Liver (tissue), 9 donors: Measurements from ENCODE around the gene HSPB9. TPM values are rescaled to one million over a fixed set of nuclear protein-coding genes. Genes with fewer than 3 reads are reported as not detected.
"Not testable (repeated sequence)": the region's sequence is repeated elsewhere in the genome, so short reads cannot be mapped to it uniquely, and the experiment has no call there.

Experiments
- DNase-seq: peaks from one replicate; pipeline ENCODE4 v3.0.0-alpha.2; 2017; ENCODE audit warnings: low spot score
- H3K27ac ChIP-seq, 2 donors: one replicate each; pipeline ENCODE4 v1.7.0; 2013; ENCODE audit warnings: inconsistent platforms in 2 of 2, low read length in 2 of 2, control low read depth in 1 of 2, low read depth in 1 of 2, mild to moderate bottlenecking in 1 of 2
- H3K27me3 ChIP-seq, 4 donors: one replicate each; pipeline versions ENCODE4 v1.6.1 to v1.7.0; 2013; ENCODE audit warnings: low read length in 3 of 4, inconsistent platforms in 1 of 4, mild to moderate bottlenecking in 1 of 4, moderate library complexity in 1 of 4; ENCODE audit not compliant: control insufficient read depth in 4 of 4, insufficient read depth in 4 of 4
- H3K36me3 ChIP-seq, 4 donors: one replicate each; pipeline versions ENCODE4 v1.6.1 to v1.7.0; 2013; ENCODE audit warnings: low read length in 3 of 4, mild to moderate bottlenecking in 3 of 4, low read depth in 1 of 4, moderate library complexity in 1 of 4; ENCODE audit not compliant: control insufficient read depth in 4 of 4, insufficient read depth in 3 of 4
- H3K4me1 ChIP-seq, 4 donors: one replicate each; pipeline versions ENCODE4 v1.6.1 to v1.7.0; 2013; ENCODE audit warnings: low read length in 3 of 4, mild to moderate bottlenecking in 3 of 4, moderate library complexity in 1 of 4; ENCODE audit not compliant: control insufficient read depth in 4 of 4, insufficient read depth in 4 of 4
- H3K4me3 ChIP-seq, 3 donors: one replicate each; pipeline versions ENCODE4 v1.6.1 to v1.7.0; 2013; ENCODE audit warnings: low read length in 3 of 3, control low read depth in 1 of 3, low read depth in 1 of 3, mild to moderate bottlenecking in 1 of 3
- H3K9ac ChIP-seq, 2 donors: one replicate each; pipeline ENCODE4 v1.7.0; 2013; ENCODE audit warnings: low read length in 2 of 2, mild to moderate bottlenecking in 2 of 2, moderate library complexity in 2 of 2, control low read depth in 1 of 2, low read depth in 1 of 2
- H3K9me3 ChIP-seq, 4 donors: one replicate each; pipeline versions ENCODE4 v1.6.1 to v1.7.0; 2013; ENCODE audit warnings: low read length in 3 of 4; ENCODE audit not compliant: control insufficient read depth in 4 of 4
- EGR1 ChIP-seq, 2 donors: IDR thresholded peaks; 2 replicates each; pipeline ENCODE4 v1.6.1; 2016 to 2018; ENCODE audit warnings: antibody characterized with exemption in 2 of 2, low read depth in 2 of 2
- FOXA1 ChIP-seq: IDR thresholded peaks from 2 replicates; pipeline ENCODE4 v1.6.1; 2016; ENCODE audit warnings: antibody characterized with exemption
- FOXA2 ChIP-seq: IDR thresholded peaks from 2 replicates; pipeline ENCODE4 v1.6.1; 2016; ENCODE audit warnings: antibody characterized with exemption
- GABPA ChIP-seq, 2 donors: IDR thresholded peaks in 1 of 2; conservative IDR thresholded peaks in 1 of 2; 2 replicates each; pipeline ENCODE4 v1.6.1; 2016; ENCODE audit warnings: antibody characterized with exemption in 2 of 2, mild to moderate bottlenecking in 1 of 2, moderate library complexity in 1 of 2
- HNF4A ChIP-seq, 2 donors: conservative IDR thresholded peaks; 2 replicates each; pipeline ENCODE4 v1.6.1; 2016; ENCODE audit warnings: antibody characterized with exemption in 2 of 2, mild to moderate bottlenecking in 2 of 2
- HNF4G ChIP-seq: IDR thresholded peaks from 2 replicates; pipeline ENCODE4 v1.6.1; 2016; ENCODE audit warnings: antibody characterized with exemption
- JUND ChIP-seq, 2 donors: IDR thresholded peaks; 2 replicates each; pipeline ENCODE4 v1.6.1; 2016; ENCODE audit warnings: antibody characterized with exemption in 2 of 2
- RAD21 ChIP-seq, 2 donors: IDR thresholded peaks; 2 replicates each; pipeline ENCODE4 v1.6.1; 2016; ENCODE audit warnings: antibody characterized with exemption in 2 of 2, mild to moderate bottlenecking in 2 of 2
- TAF1 ChIP-seq: conservative IDR thresholded peaks from 2 replicates; pipeline ENCODE4 v1.6.1; 2016; ENCODE audit warnings: antibody characterized with exemption, mild to moderate bottlenecking
- YY1 ChIP-seq: IDR thresholded peaks from 2 replicates; pipeline ENCODE4 v1.6.1; 2016; ENCODE audit warnings: antibody characterized with exemption, mild to moderate bottlenecking
- WGBS: extraction: QIAGEN DNeasy Blood & Tissue Kit; methylation state at CpG from one replicate; pipeline ENCODE4 v1.1.7; 2013; 5-methylcytosine and 5-hydroxymethylcytosine counted together
- polyA plus RNA-seq, 2 donors: library from polyadenylated mRNA; stranded (reverse) in 1 of 2; unstranded in 1 of 2; fragments of 200-250 nt in 1 of 2; fragments of >200 nt in 1 of 2; fragmentation: Nextera tagmentation in 1 of 2; extraction: Ambion mirVana in 1 of 2; gene quantifications; one replicate each; pipeline versions ENCODE4 v1.2.1 to v1.2.3, GENCODE V29; 2013 to 2015
- total RNA-seq, 2 donors: library from RNA; depleted of rRNA; stranded (reverse); fragments of >200 nt; gene quantifications; one replicate each; pipeline ENCODE4 v1.2.3, GENCODE V29; 2014
- TF ChIP-seq, protein P1 (sequence below): IDR thresholded peaks from 2 replicates; pipeline ENCODE4 v1.6.1; 2016; ENCODE audit warnings: antibody characterized with exemption, mild to moderate bottlenecking
- TF ChIP-seq, protein P2 (sequence below): IDR thresholded peaks from 2 replicates; pipeline ENCODE4 v1.6.1; 2016; ENCODE audit warnings: antibody characterized with exemption
- TF ChIP-seq, protein P3 (sequence below): IDR thresholded peaks from 2 replicates; pipeline ENCODE4 v1.6.1; 2016; ENCODE audit warnings: antibody characterized with exemption
- TF ChIP-seq, protein P4 (sequence below): IDR thresholded peaks from 2 replicates; pipeline ENCODE4 v1.6.1; 2016; ENCODE audit warnings: antibody characterized with exemption
- TF ChIP-seq, protein P5 (sequence below): fragments of 150-350 bp; IDR thresholded peaks from 2 replicates; pipeline ENCODE4 v1.5.1; 2017; ENCODE audit warnings: improper control_type of control experiment, low read depth, low read length; ENCODE audit not compliant: missing input control
- donor health status: healthy.
- donor health status: healthy.
- donor health status: healthy.
- donor health status: healthy.
- donor health status: healthy.

HSPB9 gene
- total and polyA plus RNA-seq, 4 donors, result 0.17 to 4.0 (median 0.56) TPM

DNA sequence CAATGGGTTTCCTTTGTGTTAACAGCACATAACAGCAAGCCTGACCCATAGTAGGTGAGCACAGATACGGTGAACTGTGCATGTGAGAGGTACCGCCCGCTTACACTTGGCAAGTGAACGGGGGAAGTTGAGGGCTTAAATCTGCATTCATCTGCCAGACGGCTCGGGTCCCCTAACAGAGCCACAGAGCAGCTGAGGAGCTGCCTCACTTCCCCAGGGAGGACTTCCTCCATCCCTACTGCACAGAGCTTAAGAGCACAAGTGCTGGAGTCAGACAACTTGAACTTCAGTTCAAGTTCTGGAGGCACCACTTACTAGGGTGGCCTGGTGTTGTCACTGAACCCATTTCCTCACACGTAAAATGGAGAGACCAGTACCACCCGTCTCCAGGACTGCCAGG, 18.8 kb downstream of the HSPB9 start:
- 84% methylated on average over 8 of the region's 8 CpGs for WGBS
- Histone ChIP-seq H3K27ac (no peak overlapping the region), H3K27me3 (no peaks in the 10 kb centered on the region), H3K4me3 (no peak overlapping the region), H3K9me3 (no peaks in the 10 kb centered on the region), H3K36me3 (peaks cover 5 to 10% (median 6%) of the 10 kb centered on the region in 4 donors), H3K9ac (no peak overlapping the region), H3K4me1 (peaks cover 3 to 19% (median 8%) of the 10 kb centered on the region in 4 donors)
- TF ChIP-seq, protein P1, sequence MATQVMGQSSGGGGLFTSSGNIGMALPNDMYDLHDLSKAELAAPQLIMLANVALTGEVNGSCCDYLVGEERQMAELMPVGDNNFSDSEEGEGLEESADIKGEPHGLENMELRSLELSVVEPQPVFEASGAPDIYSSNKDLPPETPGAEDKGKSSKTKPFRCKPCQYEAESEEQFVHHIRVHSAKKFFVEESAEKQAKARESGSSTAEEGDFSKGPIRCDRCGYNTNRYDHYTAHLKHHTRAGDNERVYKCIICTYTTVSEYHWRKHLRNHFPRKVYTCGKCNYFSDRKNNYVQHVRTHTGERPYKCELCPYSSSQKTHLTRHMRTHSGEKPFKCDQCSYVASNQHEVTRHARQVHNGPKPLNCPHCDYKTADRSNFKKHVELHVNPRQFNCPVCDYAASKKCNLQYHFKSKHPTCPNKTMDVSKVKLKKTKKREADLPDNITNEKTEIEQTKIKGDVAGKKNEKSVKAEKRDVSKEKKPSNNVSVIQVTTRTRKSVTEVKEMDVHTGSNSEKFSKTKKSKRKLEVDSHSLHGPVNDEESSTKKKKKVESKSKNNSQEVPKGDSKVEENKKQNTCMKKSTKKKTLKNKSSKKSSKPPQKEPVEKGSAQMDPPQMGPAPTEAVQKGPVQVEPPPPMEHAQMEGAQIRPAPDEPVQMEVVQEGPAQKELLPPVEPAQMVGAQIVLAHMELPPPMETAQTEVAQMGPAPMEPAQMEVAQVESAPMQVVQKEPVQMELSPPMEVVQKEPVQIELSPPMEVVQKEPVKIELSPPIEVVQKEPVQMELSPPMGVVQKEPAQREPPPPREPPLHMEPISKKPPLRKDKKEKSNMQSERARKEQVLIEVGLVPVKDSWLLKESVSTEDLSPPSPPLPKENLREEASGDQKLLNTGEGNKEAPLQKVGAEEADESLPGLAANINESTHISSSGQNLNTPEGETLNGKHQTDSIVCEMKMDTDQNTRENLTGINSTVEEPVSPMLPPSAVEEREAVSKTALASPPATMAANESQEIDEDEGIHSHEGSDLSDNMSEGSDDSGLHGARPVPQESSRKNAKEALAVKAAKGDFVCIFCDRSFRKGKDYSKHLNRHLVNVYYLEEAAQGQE, result no peak
- TF ChIP-seq, protein P2, sequence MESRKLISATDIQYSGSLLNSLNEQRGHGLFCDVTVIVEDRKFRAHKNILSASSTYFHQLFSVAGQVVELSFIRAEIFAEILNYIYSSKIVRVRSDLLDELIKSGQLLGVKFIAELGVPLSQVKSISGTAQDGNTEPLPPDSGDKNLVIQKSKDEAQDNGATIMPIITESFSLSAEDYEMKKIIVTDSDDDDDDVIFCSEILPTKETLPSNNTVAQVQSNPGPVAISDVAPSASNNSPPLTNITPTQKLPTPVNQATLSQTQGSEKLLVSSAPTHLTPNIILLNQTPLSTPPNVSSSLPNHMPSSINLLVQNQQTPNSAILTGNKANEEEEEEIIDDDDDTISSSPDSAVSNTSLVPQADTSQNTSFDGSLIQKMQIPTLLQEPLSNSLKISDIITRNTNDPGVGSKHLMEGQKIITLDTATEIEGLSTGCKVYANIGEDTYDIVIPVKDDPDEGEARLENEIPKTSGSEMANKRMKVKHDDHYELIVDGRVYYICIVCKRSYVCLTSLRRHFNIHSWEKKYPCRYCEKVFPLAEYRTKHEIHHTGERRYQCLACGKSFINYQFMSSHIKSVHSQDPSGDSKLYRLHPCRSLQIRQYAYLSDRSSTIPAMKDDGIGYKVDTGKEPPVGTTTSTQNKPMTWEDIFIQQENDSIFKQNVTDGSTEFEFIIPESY, result no peak
- TF ChIP-seq FOXA1, result no peak
- DNase-seq, result no peak

DNA sequence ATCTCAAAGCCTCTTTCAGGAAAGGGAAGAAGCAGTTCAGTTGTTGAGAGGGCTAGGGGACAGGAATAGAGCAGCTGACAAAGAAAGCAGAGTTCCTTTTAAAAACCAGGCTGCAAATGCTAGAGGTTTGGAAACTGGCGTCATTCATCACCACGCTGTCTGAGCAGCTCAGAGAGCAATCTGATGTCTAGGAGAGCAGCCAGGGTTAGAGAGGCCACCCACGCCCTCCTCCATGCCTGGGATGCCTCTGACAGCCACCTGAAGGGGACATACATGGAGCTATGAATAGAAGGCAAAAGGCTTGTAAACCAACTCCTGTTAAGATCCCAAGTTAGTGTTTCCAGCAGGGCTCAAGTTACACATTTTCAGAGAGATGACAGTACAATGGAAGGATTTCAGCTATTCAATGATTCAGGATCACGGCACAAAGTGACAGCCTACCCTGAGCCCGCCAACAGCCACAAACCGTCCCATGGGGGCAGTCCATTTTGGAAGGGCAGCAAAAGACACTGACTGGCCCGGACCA, 19.8 kb downstream of the HSPB9 start:
- Histone ChIP-seq H3K4me1 (peaks cover 0 to 15% (median 5%) of the 10 kb centered on the region in 4 donors), H3K9ac (no peak overlapping the region), H3K4me3 (no peak overlapping the region), H3K36me3 (peaks cover 5 to 10% (median 8%) of the 10 kb centered on the region in 4 donors), H3K27me3 (no peaks in the 10 kb centered on the region), H3K9me3 (no peaks in the 10 kb centered on the region), H3K27ac (no peak overlapping the region)
- DNase-seq, result no peak
- TF ChIP-seq, protein P2, result no peak
- TF ChIP-seq, protein P3, sequence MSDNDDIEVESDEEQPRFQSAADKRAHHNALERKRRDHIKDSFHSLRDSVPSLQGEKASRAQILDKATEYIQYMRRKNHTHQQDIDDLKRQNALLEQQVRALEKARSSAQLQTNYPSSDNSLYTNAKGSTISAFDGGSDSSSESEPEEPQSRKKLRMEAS, result no peak
- TF ChIP-seq, protein P4, sequence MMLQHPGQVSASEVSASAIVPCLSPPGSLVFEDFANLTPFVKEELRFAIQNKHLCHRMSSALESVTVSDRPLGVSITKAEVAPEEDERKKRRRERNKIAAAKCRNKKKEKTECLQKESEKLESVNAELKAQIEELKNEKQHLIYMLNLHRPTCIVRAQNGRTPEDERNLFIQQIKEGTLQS, result no peak
- TF ChIP-seq TAF1 (no peak), JUND (IDR thresholded peaks at IDR 0.05) (no peak), FOXA2 (no peak), HNF4G (no peak), YY1 (no peak), EGR1 (IDR thresholded peaks at IDR 0.05; ENCODE audit: low read depth in 2 of 2) (no peak), FOXA1 (no peak), HNF4A (conservative IDR thresholded peaks at IDR 0.05) (no peak), RAD21 (IDR thresholded peaks at IDR 0.05) (no peak), GABPA (IDR thresholded peaks at IDR 0.05 in 1 of 2, conservative IDR thresholded peaks at IDR 0.05 in 1 of 2) (no peak)
- TF ChIP-seq, protein P5, sequence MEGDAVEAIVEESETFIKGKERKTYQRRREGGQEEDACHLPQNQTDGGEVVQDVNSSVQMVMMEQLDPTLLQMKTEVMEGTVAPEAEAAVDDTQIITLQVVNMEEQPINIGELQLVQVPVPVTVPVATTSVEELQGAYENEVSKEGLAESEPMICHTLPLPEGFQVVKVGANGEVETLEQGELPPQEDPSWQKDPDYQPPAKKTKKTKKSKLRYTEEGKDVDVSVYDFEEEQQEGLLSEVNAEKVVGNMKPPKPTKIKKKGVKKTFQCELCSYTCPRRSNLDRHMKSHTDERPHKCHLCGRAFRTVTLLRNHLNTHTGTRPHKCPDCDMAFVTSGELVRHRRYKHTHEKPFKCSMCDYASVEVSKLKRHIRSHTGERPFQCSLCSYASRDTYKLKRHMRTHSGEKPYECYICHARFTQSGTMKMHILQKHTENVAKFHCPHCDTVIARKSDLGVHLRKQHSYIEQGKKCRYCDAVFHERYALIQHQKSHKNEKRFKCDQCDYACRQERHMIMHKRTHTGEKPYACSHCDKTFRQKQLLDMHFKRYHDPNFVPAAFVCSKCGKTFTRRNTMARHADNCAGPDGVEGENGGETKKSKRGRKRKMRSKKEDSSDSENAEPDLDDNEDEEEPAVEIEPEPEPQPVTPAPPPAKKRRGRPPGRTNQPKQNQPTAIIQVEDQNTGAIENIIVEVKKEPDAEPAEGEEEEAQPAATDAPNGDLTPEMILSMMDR, result no peak
- WGBS, result 90% methylated on average over 7 of the region's 7 CpGs

DNA sequence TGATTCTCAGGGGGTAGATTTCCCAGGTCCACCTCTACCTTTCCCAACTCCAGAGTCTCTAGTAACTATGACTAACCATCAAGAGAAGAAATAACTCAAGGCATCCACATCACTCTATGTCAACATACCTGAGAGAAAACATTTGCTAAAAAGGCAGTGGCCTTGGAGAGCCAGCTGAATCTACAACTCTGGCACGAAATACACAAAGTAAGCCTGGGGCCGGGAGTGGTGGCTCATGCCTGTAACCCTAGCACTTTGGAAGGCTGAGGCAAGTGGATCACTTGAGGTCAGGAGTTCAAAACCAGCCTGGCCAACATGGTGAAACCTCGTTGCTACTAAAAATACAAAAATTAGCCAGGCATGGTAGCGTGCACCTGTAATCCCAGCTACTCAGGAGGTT, 20.5 kb downstream of the HSPB9 start:
- H3K27ac ChIP-seq, result not testable (repeated sequence)

More for the DNA sequence above, 20.5 kb downstream of the HSPB9 start:
- not testable (repeated sequence) for H3K9me3 ChIP-seq, H3K27me3 ChIP-seq, DNase-seq, H3K9ac ChIP-seq, H3K4me3 ChIP-seq
- peaks cover 0 to 15% (median 4%) of the 10 kb centered on the region in 4 donors for H3K4me1 ChIP-seq
- H3K36me3 ChIP-seq, result peaks cover 5 to 10% (median 9%) of the 10 kb centered on the region in 4 donors
- WGBS, result 85% methylated on average over 4 of the region's 4 CpGs
